ENCODE measurements around the gene SNRPD1. TPM values are rescaled to one million over a fixed set of nuclear protein-coding genes. Genes with fewer than 3 reads are reported as not detected.
"Not testable (repeated sequence)": the region's sequence is repeated elsewhere in the genome, so short reads cannot be mapped to it uniquely, and the experiment has no call there.

Gene SNRPD1
- total RNA-seq, 2 donors from 2014 or later = 2.6 to 3.6 TPM

DNA sequence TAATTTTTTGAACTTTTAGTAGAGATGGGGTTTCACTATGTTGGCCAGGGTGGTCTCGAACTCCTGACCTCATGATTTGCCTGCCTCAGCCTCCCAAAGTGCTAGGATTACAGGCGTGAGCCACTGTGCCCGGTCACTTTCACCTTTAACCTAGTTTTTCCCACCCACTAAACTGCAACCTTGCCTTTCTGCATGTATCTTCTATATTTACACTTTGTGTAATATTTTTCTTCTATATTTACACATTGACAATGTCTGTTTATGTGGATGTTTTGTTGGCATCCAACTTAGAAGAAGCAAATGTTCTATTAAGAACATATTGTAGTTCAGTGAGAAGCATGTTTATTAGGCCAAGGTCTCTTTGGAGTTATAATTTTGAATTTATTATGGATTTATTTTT is 26.7 kb downstream of the SNRPD1 start:
- intact Hi-C loops (cut with DNase I) = no loop called here
- Histone ChIP-seq H3K27ac (no peak overlapping the region), H3K27me3 (no peaks in the 10 kb centered on the region), H3K9me3 (no peaks in the 10 kb centered on the region), H3K36me3 (replicated peaks in 1 of 2; ENCODE audit: insufficient read depth in 1 of 2, low read depth in 2 of 2) (no peaks in the 10 kb centered on the region), H3K4me3 (no peak overlapping the region), H3K4me1 (no peaks in the 10 kb centered on the region)
- DNase-seq (no peak), ATAC-seq (no peak)
- TF ChIP-seq POLR2A (IDR thresholded peaks at IDR 0.05) = no peak
- TF ChIP-seq, protein P1, sequence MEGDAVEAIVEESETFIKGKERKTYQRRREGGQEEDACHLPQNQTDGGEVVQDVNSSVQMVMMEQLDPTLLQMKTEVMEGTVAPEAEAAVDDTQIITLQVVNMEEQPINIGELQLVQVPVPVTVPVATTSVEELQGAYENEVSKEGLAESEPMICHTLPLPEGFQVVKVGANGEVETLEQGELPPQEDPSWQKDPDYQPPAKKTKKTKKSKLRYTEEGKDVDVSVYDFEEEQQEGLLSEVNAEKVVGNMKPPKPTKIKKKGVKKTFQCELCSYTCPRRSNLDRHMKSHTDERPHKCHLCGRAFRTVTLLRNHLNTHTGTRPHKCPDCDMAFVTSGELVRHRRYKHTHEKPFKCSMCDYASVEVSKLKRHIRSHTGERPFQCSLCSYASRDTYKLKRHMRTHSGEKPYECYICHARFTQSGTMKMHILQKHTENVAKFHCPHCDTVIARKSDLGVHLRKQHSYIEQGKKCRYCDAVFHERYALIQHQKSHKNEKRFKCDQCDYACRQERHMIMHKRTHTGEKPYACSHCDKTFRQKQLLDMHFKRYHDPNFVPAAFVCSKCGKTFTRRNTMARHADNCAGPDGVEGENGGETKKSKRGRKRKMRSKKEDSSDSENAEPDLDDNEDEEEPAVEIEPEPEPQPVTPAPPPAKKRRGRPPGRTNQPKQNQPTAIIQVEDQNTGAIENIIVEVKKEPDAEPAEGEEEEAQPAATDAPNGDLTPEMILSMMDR (IDR thresholded peaks at IDR 0.05) = no peak
- WGBS, 2 donors = 86 to 89% methylated on average over 3 of the region's 3 CpGs

DNA sequence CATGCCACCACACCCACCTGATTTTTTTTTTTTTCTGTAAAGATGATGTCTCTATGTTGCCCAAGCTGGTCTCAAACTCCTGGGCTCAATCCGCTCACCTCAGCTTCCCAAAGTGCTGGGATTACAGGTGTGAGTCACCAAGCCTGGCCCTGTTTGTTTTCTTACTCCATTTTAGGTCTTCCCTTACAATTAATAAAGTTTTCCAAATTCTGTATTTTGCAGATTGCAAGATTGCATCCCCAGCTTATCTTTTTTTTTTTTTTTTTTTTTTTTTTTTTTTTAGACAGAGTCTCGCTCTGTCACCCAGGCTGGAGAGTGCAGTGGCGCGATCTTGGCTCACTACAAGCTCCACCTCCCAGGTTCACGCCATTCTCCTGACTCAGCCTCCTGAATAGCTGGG is 28.3 kb downstream of the SNRPD1 start:
- H3K4me3 ChIP-seq; H3K36me3 ChIP-seq (replicated peaks in 1 of 2; ENCODE audit: insufficient read depth in 1 of 2, low read depth in 2 of 2); H3K27me3 ChIP-seq; H3K4me1 ChIP-seq; H3K27ac ChIP-seq; intact Hi-C loops (cut with DNase I); H3K9me3 ChIP-seq; DNase-seq; ATAC-seq: not testable (repeated sequence)
- WGBS, 2 donors = 96 to 100% methylated on average over 4 to 5 of the region's 5 CpGs

- DNase-seq (no peak), ATAC-seq (no peak)
- H3K36me3 ChIP-seq (replicated peaks in 1 of 2; ENCODE audit: insufficient read depth in 1 of 2, low read depth in 2 of 2) = no peaks in the 10 kb centered on the region
- H3K4me3 ChIP-seq = no peak overlapping the region
- H3K27me3 ChIP-seq = no peaks in the 10 kb centered on the region
- no peaks in the 10 kb centered on the region for H3K9me3 ChIP-seq
- no peaks in the 10 kb centered on the region for H3K4me1 ChIP-seq
- 53 to 100% methylated on average over 1 of the region's 1 CpG for WGBS, 2 donors
- intact Hi-C loops (cut with DNase I) = no loop called here
- TF ChIP-seq, protein P1 (IDR thresholded peaks at IDR 0.05) = no peak
- TF ChIP-seq POLR2A (IDR thresholded peaks at IDR 0.05) = no peak
- no peak overlapping the region for H3K27ac ChIP-seq
Observed at GRCh38 chr18:21650311-21650710, 38.2 kb downstream of the SNRPD1 start.

DNA sequence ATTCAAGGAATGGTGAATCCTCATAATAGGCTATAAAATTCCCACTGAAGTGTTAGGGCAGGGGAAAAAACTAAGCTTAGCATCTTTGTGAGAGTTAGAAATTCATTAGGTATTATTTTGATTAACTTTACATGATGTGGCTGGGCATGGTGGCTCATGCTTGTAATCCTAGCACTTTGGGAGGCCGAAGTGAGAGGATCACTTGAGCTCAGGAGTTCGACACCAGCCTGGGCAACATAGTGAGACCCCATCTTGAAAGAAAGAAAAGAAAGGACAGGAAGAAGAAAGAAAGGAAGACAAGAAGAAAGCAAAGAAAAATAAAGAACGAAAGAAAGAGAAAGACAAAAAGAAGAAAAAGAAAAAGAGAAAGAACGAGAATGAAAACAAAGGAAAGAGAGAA is 40.0 kb downstream of the SNRPD1 start:
- no peak overlapping the region for H3K27ac ChIP-seq
- intact Hi-C loops (cut with DNase I) = no loop called here
- H3K4me1 ChIP-seq = no peaks in the 10 kb centered on the region
- ATAC-seq (no peak), DNase-seq (no peak)
- no peaks in the 10 kb centered on the region for H3K36me3 ChIP-seq (replicated peaks in 1 of 2; ENCODE audit: insufficient read depth in 1 of 2, low read depth in 2 of 2)
- H3K4me3 ChIP-seq = no peak overlapping the region
- no peaks in the 10 kb centered on the region for H3K9me3 ChIP-seq
- TF ChIP-seq, protein P1 (IDR thresholded peaks at IDR 0.05) = no peak
- no peaks in the 10 kb centered on the region for H3K27me3 ChIP-seq
- WGBS, 2 donors = 89 to 100% methylated on average over 3 to 4 of the region's 4 CpGs

DNA sequence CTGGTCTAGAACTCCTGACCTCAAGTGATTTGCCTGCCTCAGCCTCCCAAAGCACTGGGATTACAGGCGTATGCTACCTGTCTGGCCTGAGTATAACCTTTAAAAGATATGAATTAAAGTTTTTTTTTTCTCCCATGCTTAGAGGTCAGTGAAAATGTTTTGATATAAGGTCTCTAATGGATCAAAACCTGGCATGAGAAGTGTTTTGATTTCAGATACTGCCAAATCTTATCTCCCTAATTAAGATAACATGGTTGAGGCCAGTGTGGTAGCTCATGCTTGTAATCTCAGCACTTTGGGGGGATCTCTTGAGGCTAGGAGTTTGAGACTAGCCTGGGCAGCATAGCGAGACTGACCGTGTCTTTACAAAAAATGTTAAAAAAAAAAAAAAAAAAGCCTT is 41.2 kb downstream of the SNRPD1 start:
- 85 to 86% methylated on average over 3 of the region's 3 CpGs for WGBS, 2 donors
- ATAC-seq (no peak), DNase-seq (no peak)
- H3K4me1 ChIP-seq = no peaks in the 10 kb centered on the region
- no peak overlapping the region for H3K4me3 ChIP-seq
- H3K27me3 ChIP-seq = no peaks in the 10 kb centered on the region
- intact Hi-C loops (cut with DNase I) = no loop called here
- no peak overlapping the region for H3K27ac ChIP-seq
- no peaks in the 10 kb centered on the region for H3K9me3 ChIP-seq
- no peaks in the 10 kb centered on the region for H3K36me3 ChIP-seq (replicated peaks in 1 of 2; ENCODE audit: insufficient read depth in 1 of 2, low read depth in 2 of 2)
- TF ChIP-seq, protein P1 (IDR thresholded peaks at IDR 0.05) = no peak
- TF ChIP-seq POLR2A (IDR thresholded peaks at IDR 0.05) = no peak

Measured in body of pancreas (tissue), 4 donors.